Activated naive CD4-positive, alpha-beta T cell treated with anti-CD3 and anti-CD28 coated beads, Interleukin-2, amount 50 U/mL, for 16 hours (primary cell): ENCODE data around the gene NPAS2.

Experiments
- DNase-seq: peaks from one replicate; pipeline ENCODE4 v3.0.0-alpha.2; 2020

The NPAS2 gene

DNA sequence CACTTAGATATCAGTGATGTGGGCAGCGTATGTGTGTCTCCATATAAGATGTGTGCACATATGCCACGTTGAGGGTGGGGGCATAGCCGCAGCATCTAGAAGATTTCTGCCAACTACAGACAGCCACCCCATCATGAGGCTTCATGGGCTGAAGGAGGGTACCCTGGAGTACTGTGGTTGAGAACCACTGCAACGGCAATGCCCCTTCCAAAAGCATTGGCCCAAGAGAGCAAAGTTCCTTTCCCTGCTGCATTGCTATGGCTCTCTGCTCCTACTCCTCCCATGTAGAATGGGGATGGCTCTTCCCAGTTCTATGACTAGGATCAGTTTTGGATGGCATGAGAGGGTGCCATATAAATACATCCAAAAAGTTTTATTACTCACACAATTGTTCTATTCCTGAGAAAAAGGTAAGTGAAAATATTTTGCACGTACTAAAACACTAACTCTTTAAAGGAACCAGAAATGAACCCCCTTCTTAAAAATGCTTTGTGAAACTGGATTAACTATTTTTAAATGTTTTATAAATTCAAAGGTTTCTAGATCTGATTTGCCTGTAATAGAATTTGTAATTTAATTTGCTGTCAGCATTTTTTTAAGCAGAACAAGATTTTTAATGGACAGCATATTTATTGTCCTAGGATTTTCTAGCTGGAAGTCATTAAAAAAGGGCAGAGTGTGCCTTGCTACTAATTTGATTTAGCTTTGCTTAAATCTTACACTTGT lies 177.7 kb downstream of the NPAS2 start:
- no peak for DNase-seq

DNA sequence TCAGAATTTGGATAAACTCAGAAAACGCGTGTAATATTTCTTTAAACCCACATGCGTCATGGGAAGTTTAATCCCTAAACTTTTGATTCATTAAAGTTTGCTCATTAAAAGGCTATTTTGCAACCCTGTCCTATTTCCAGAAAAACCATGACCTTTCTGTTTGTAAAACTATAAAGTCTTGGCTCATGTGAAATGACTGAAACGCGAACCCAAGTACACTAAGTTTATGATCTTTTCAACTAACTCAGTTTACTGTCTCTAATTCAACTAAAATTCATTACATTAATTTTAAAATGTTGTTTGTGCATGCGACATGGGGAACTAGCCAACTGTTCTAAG lies 178.3 kb downstream of the NPAS2 start:
- DNase-seq = no peak

DNA sequence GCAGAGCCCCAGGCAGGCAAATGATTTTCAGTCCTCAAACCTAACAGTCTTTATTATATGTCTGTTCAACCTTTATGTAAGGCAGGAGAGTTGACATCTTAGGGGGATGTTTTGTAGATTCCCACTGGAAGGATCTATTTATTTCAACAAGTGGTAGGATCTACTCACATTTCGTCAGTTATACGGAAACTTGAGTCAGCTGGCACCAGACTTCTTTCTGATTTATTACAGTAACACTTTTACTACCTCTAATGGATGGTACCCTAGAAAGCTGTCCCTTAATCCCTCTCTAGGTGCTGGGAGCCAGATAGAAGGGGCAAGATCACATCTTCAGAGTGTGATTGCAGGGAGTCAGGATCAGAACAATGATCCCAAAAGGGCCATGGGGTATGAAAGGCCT lies 180.1 kb downstream of the NPAS2 start:
- DNase-seq = no peak

DNA sequence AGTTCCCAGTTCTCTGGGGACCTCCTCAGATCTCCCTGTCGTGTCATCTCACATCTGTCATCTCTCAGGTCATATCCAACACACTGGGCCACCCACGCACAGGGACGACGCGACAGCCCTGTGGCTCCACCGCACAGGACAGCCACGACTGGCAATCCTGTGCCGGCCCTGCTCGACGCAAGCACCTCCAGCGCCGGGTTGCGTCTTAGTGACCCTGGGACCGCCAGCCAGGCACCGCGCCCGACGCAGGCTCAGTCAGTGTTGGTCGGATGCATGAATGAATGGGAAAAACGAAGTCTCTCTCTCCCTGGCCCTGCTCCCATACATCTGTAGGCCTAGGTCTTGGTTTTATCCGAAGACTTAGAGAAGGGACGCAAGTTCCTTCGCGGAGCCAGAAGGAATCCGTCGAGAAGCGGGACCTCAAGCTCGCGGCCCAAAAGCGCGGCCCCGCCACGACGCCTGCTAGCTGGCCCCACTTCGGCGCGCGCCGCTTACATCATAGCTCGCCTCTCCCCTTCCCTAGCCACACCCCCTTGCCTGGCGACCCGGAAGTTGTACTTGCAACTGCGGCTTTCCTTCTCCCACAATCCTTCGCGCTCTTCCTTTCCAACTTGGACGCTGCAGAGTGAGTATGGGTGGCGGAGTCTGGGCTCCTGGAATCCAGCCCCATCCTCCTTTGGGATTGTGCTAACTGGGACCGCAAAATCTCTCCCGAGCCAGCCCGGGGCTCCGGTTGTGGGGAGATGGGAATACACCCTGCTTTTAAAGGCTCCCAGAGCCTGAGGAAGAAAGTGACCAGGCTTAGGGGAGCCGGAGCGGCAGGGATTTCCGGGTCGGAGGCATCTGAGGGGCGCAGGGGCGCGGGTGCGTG lies 182.0 kb downstream of the NPAS2 start, which contains the start of gene RPL31:
RPL31 (plus strand) TSS at position 599 of the 871 bp plus-strand sequence. CDS start 413 bp downstream, outside the sequence.
- peak; percentile 97 for DNase-seq

DNA sequence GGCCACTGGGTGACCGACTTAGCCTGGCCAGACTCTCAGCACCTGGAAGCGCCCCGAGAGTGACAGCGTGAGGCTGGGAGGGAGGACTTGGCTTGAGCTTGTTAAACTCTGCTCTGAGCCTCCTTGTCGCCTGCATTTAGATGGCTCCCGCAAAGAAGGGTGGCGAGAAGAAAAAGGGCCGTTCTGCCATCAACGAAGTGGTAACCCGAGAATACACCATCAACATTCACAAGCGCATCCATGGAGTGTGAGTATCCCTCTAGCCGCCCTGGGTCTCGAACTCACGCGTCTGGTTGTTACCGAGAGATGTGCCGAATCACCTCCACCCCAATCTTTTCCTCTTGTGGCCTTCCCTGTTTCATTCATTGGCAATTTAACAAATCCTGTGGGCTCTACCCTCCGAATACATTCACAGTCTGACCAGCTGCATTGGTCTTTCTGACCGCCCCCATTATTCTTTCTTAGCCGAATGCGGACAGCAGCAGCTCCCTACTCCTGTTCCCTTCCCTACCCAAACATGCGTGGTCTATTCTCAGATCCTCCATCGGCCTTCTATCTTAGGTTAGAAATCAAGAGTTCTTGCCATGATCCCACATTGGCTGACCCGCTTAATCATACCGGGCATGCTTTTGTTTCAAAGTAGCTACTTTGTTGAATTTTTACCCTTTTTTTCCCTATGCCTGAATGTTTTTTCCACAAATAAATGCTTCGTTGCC lies 182.8 kb downstream of the NPAS2 start:
- no peak for DNase-seq

DNA sequence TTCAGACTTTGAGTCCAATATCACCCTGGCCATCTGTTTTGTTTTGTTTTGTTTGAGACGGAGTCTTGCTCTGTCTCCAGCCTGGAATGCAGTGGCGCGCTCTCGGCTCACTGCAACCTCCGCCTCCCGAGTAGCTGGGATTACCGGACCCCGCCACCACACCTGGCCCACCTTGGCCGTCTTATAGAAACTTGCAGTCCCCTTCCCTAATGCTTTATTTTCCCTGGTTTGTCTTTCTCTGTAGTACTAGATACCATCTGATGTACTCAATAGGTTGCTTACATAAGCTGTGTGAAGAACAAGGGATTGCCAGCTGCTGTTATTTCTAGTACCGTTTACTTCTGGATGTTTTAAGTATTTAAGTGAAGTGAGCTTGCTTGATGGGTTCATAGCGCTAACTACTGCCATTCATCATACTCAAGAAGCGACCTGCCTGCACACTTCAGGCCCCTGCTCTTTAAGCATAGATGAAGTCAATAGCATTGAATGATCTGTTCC lies 183.4 kb downstream of the NPAS2 start:
- no peak for DNase-seq

DNA sequence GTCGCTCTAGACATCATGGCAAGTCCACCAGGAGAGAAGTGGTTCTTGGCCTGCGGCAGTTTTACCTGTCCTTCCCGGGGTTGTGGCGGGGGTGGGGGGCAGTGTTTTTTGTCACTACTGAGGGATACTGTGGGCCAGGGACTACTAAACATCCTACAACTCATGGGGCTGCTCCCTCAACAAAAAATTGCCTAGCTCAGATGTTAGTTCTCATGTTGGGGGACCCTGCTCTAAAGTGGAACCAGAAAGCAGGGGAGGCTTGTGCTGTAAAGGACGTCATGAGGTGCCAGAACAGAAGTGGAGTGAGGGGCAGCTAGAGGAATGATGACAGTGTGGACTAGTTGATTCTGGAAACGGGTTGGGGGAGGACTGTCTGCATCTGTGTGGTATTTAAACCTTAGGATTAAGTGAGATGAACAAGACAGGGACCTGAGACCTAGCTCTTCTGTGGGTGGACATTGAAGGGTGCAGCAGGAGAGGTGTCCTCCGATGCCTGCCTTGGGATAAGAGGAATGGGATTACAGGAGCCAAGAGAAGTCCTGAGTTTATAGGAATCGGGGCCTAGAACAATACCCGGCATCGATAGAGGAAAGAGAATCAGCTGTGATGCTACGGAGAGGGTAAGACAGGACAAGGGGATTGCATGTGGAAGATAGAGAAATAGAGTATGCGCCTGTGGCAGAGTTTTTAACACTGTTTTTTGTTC lies 184.8 kb downstream of the NPAS2 start:
- DNase-seq = no peak

DNA sequence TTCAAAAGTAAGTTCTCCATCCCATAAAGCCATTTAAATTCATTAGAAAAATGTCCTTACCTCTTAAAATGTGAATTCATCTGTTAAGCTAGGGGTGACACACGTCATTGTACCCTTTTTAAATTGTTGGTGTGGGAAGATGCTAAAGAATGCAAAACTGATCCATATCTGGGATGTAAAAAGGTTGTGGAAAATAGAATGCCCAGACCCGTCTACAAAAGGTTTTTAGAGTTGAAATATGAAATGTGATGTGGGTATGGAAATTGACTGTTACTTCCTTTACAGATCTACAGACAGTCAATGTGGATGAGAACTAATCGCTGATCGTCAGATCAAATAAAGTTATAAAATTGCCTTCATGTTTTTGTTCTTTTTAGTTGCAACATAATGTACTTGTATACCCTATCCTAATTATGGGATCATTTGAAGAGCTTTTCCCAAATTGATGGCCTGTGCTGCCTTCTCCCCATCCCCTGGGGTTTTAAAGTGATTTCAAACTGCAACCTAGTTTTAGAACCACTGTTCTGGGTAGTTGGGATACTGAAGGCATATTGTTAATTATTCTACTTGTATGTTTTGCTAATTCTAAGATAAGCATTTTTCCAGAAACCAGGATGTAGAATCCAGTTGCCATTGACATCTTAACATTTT lies 186.3 kb downstream of the NPAS2 start:
- DNase-seq = no peak

DNA sequence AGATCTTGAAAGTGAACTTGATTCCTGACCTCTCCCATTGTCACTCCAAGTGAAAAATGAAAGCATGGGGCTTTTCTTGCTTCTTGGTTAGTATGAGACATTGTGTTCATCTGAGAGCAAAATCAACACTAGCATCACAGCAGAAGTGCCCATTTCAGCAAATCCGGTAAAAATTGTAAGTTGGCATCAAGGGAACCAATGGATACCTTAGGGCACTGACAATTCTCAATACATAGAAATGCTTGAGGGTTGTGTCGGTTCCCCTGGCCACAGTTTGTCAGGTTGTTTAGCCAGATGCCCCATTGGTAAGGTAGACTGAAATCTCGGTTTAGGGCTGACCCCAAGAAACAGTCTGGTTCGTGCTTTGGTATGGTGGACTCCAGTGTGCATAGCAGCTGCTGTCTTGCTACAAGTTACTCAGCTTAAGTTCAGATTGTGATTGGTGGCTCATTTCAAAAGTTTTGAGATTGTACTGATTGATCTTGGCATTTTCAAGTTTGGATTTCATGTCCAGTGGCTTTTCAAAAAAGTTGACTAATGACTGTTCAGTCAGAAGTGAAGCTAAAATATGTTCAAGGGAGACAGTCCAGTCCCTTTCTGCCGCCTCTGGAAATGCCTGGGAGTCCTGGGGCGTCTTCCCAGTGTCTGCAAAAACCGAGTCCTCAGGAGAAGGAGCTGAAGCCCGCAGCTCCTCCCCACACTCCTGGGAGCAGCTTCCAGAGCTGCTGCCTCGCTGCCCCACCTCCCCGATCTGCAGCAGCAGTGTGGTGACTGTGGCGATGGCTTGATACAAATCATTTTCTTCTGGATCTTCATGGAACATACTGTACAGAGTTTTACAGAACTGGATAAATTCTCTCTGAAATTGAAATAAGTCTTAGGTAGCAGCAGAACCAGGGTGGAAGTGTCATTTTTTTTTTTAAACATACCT lies 187.7 kb downstream of the NPAS2 start:
- DNase-seq = no peak

DNA sequence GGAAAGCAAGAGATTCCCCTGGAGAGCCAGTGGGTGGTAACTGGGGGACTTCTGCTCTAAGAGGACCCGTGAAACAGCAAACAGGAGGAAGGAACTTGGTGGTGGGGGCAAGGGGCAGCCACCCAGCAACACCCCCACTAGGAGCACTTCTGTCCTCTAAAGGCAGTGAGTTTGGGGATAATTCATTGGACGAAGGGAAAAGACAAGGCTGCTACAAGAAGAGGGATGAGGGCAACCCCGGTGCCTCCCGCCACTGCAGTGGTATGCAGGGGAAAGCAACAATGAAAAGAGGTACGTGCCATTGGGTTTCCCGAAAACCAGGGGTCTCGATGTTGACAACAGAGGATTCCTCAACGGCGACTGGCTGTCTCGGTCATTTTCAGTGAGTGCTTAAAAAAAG lies 191.2 kb downstream of the NPAS2 start:
- DNase-seq = no peak

DNA sequence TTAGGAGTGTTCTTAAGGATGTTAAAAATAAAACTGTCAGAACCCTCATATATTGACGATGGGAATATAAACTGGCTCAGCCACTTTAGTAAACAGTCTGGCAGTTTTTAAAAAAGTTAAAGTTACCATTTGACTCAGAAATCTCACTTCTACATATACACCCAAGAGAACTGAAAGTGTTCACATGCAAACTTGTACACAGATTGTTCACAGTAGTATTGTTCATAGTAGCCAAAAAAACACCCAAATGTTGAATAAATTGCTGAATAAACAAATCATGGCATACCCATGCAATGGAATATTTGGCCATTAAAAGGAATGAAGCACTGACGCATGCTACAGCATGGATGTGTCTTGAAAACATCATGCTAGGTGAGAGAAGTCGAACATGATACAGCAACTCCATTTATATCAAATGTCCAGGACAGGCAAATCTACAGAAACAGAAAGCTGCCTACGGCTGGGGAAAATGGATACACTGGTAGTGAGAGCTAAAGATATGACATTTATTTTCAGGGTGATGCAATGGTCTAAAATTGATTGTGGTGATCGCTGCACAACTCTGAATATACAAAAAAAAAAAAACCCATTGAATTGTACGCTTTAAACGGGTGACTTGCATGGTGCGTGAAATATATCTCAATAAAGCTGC lies 192.2 kb downstream of the NPAS2 start:
- DNase-seq = no peak

DNA sequence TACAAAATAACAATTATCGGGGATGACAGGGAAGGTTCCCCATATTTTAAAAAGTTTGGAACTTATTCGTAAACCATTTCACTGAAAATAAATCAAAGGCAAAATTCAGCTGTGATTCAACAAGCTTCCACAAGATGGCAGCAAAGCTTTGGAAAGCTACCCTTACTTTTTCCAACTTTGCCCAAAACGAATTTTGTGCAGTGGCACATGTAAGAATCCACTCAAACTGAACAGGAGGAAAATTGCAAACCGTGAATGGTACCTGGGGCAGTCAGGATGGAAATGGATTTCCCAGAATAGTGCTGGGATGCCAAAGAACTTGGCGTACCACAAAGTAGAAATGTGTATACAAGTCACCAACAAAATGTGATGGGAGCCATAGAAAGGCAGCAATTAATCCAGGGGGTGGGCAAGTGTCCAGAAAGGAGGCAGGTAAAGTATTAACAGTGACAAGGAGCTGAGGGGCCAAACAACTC lies 192.8 kb downstream of the NPAS2 start:
- no peak for DNase-seq

DNA sequence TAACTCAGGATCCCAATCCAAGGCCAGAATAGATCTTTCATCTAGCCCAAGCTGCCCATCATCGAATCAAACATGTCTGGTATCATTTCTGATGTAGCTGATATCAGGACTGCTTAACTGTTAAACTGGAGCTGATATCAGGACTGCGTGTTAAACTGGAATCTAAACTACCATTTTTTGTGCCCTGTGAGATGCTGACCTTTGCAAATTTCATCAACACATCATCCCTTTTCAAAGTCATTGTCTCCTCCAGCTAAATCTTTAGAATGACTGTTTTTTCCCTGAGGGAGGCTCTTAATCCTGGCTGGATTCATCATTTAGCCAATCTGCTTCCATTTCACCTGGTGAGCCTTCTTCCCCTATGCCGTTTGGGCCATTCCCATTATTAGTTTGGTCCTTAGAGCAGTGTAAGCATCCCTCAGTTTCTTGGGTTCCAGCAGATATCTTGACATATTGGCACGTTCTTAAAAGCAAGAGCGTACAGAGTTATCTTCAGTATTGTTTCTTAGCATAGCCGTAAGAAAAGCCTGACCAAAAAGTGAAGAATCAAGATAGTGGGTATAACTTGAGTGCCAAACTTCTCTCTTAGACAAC lies 194.4 kb downstream of the NPAS2 start:
- no peak for DNase-seq

DNA sequence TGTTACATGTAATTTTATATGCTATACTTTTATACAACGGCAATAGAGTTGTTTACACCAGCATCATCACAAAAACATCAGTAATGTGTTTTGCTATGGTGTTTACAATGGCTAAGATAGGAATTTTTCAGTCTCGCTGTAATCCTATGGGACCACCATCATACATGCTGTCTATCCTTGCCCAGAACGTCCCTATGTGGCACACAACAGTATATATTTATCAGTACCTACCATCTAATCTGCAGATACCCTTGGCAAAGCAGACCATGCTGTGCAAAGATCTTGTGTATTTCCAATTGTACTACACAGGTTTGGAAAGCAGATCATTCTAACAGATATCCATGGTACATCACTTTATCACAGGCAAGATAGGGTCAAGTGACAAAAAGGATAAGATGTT lies 197.4 kb downstream of the NPAS2 start:
- no peak for DNase-seq

DNA sequence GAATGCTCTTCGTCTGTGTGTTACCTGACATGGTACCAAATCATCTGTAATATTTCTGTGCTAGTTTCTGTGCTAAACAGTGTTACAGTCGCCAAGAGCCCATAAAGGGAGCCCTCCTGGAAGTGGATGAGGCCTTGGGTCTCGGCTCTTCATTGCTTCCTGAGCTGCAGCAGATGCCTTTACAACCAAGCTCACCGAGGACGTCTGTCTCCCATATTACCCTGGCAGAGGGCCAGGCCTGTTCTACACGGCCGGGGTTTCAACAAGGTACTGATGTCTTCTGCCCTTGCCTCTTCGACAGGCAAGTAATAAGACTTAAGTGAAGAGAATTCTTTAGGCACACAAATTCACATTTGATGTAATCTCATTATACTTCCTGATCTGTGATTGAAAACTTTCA lies 199.0 kb downstream of the NPAS2 start:
- DNase-seq = no peak

DNA sequence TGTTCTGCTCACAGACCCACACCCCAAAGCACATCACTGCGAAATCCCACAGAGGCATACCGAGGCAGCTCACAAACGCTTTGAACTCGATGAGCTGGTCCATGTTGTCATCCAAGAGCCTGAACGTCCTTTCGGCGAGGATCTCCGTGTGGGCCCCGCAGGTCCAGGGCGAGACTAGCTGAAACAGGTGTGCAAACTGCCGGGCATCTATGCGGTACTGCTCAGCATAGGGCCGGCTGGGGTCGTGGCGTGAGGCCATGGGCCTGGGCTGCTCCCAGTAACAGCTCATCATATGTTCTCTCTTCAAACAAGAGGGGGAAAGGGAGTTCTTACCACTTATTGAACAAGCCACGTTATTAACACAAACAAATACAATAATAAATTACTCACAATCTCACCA lies 202.3 kb downstream of the NPAS2 start:
- DNase-seq = no peak

DNA sequence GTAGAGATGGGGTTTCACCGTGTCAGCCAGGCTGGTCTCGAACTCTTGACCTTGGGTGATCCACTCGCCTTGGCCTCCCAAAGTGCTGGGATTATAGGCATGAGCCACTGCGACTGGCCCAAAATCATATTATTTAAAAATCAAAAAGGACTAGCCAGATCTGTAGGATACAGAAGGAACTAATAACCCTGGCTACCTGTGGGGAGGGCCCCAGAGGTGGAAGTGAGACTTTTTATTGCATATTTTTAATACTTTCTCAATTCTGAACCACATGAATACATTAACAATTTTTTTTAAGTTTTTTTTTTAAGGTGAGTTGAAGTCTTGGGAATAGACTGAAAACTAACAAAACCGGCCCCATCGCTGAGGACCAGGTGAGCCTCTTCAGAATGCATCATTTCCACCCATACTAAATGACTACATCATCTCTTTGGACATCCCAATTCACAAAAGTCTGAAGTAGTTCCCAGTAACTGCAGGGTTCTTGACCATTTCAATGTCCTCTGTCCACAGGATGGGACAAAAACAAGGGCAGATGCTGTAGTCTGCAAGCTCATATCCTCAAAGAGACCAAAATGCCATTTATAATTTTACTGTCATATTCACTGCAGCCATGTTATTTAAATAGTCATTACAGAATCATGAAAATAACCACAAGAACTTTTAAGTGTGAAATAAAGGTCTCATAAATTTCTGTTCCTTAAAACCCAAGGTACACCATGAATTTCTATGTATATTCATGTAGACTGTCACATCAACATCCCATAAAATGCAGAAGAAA lies 203.6 kb downstream of the NPAS2 start:
- DNase-seq = no peak

DNA sequence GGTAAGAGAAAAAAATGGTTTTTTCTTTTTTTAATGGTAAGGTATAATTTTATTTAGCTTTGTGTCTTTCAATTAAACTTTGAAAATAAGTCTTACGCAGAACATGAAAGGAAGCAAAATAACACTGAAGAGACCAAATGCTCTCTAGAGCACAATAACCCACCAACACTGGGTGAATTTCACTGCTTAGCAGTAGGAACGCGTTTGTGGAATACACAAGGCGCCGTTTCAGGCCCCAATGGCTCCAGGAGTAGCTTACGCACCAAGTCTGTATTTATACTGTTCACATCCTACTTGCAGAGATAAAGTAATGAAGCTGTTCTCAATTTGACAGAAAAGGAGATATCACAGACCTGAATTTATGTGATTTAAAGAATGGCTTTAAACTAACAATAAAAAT lies 205.6 kb downstream of the NPAS2 start:
- no peak for DNase-seq

DNA sequence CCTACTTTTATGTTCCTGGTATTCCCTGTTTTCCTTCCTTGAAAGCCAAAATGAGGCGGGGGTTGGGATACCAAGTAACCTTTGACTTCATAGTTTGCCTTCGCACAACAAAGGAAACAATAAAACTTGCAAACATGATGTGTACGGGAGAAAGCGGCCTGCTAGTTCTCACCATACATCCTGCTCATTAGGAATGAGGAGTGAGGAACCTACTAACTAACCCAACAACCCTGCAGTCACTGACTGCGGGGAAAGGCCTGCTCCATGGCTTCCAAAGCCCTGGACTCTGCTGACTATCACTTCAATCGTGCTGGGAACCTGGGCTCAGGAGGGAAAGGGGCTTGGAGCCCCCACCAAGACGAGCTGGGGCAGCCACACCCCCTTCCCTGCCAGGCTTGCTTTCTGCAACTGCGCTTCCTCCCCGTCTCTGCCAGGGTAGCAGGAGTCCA lies 206.3 kb downstream of the NPAS2 start:
- no peak for DNase-seq
